22Rv1 (cell line): ENCODE results near the gene LYAR.

Source experiments
- ZFX ChIP-seq: fragments of 450-650 bp; IDR thresholded peaks from 2 replicates; pipeline ENCODE4 v1.6.1; 2017; ENCODE audit warnings: antibody characterized with exemption, borderline replicate concordance
- TF ChIP-seq, protein P1 (sequence below): fragments of 450-650 bp; IDR thresholded peaks from 2 replicates; pipeline ENCODE4 v1.5.1; 2017; ENCODE audit warnings: mild to moderate bottlenecking

- TF ChIP-seq, protein P1, sequence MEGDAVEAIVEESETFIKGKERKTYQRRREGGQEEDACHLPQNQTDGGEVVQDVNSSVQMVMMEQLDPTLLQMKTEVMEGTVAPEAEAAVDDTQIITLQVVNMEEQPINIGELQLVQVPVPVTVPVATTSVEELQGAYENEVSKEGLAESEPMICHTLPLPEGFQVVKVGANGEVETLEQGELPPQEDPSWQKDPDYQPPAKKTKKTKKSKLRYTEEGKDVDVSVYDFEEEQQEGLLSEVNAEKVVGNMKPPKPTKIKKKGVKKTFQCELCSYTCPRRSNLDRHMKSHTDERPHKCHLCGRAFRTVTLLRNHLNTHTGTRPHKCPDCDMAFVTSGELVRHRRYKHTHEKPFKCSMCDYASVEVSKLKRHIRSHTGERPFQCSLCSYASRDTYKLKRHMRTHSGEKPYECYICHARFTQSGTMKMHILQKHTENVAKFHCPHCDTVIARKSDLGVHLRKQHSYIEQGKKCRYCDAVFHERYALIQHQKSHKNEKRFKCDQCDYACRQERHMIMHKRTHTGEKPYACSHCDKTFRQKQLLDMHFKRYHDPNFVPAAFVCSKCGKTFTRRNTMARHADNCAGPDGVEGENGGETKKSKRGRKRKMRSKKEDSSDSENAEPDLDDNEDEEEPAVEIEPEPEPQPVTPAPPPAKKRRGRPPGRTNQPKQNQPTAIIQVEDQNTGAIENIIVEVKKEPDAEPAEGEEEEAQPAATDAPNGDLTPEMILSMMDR = peak; percentile 86
- TF ChIP-seq ZFX = no peak
Observed at GRCh38 chr4:4334798-4335520, 45.0 kb upstream of the LYAR start.
